Keratinocyte (primary cell): ENCODE data around the gene SPAG6. TPM values are rescaled to one million over a fixed set of nuclear protein-coding genes. Genes with fewer than 3 reads are reported as not detected.
"Not testable (repeated sequence)": the region's sequence is repeated elsewhere in the genome, so short reads cannot be mapped to it uniquely, and the experiment has no call there.

Source experiments
- DNase-seq: peaks from one replicate; pipeline ENCODE4 v3.0.0-alpha.2; 2011; ENCODE audit warnings: low read depth, missing footprints, low spot score
- FAIRE-seq: peaks from 2 replicates; lab custom pipeline; 2011; peaks lifted over from hg19 to GRCh38; lab: Jason Lieb, UNC
- H2AFZ ChIP-seq: 2 replicates; pipeline ENCODE4 v1.6.0; 2012; ENCODE audit warnings: low read length, control low read depth, inconsistent platforms; ENCODE audit not compliant: control insufficient read depth
- H3K27ac ChIP-seq: 2 replicates; pipeline ENCODE4 v1.5.1; 2011; ENCODE audit warnings: low read length; ENCODE audit not compliant: control insufficient read depth, insufficient read depth
- H3K27me3 ChIP-seq: 3 replicates; pipeline ENCODE4 v1.6.0; 2011; ENCODE audit warnings: low read length; ENCODE audit not compliant: control insufficient read depth, insufficient read depth; ENCODE audit errors: extremely low read depth
- H3K36me3 ChIP-seq, 2 experiments: 2 replicates in 1 of 2; 3 replicates in 1 of 2; pipeline ENCODE4 v1.5.1; 2011; ENCODE audit warnings: low read length in 2 of 2, mild to moderate bottlenecking in 1 of 2; ENCODE audit not compliant: control insufficient read depth in 2 of 2, insufficient read depth in 2 of 2; ENCODE audit errors: extremely low read depth in 1 of 2
- H3K4me1 ChIP-seq: 3 replicates; pipeline ENCODE4 v1.5.1; 2011; ENCODE audit warnings: low read length; ENCODE audit not compliant: control insufficient read depth, insufficient read depth; ENCODE audit errors: extremely low read depth
- H3K4me2 ChIP-seq: 3 replicates; pipeline ENCODE4 v1.6.0; 2011; ENCODE audit warnings: low read depth, low read length; ENCODE audit not compliant: control insufficient read depth, insufficient read depth; ENCODE audit errors: extremely low read depth
- H3K4me3 ChIP-seq, 3 experiments: fragments of 200-600 bp in 1 of 3; sonication (generic) in 1 of 3; 2 replicates in 2 of 3; 3 replicates in 1 of 3; pipeline ENCODE4 v1.5.1; 2011 to 2016; ENCODE audit warnings: low read length in 3 of 3, mild to moderate bottlenecking in 3 of 3, control low read depth in 2 of 3, inconsistent platforms in 1 of 3, low read depth in 1 of 3, mixed read lengths in 1 of 3, mixed run types in 1 of 3, moderate library complexity in 1 of 3; ENCODE audit not compliant: control insufficient read depth in 2 of 3, insufficient read depth in 2 of 3; ENCODE audit errors: extremely low read depth in 1 of 3
- H3K79me2 ChIP-seq: 2 replicates; pipeline ENCODE4 v1.6.0; 2012; ENCODE audit warnings: low read length; ENCODE audit not compliant: control insufficient read depth, insufficient read depth
- H3K9ac ChIP-seq: 3 replicates; pipeline ENCODE4 v1.6.0; 2011; ENCODE audit warnings: low read length; ENCODE audit not compliant: control insufficient read depth, insufficient read depth; ENCODE audit errors: extremely low read depth
- H3K9me1 ChIP-seq: 3 replicates; pipeline ENCODE4 v1.6.0; 2011; ENCODE audit warnings: low read length; ENCODE audit not compliant: control insufficient read depth, insufficient read depth; ENCODE audit errors: extremely low read depth
- H3K9me3 ChIP-seq: 2 replicates; pipeline ENCODE4 v1.5.1; 2012; ENCODE audit warnings: low read depth, low read length; ENCODE audit not compliant: control insufficient read depth
- H4K20me1 ChIP-seq: 3 replicates; pipeline ENCODE4 v1.6.0; 2011; ENCODE audit warnings: low read length; ENCODE audit not compliant: control insufficient read depth, insufficient read depth; ENCODE audit errors: extremely low read depth
- CTCF ChIP-seq, 3 experiments: IDR thresholded peaks in 1 of 3; conservative IDR thresholded peaks in 1 of 3; optimal IDR thresholded peaks in 1 of 3; 2 replicates in 2 of 3; 3 replicates in 1 of 3; pipeline versions ENCODE3 to v1.5.1; 2011; ENCODE audit warnings: low read length in 3 of 3, mild to moderate bottlenecking in 3 of 3, moderate library complexity in 2 of 3, control low read depth in 1 of 3, inconsistent platforms in 1 of 3; ENCODE audit not compliant: insufficient read depth in 2 of 3; ENCODE audit errors: extremely low read depth in 1 of 3
- EZH2 ChIP-seq: IDR thresholded peaks from one replicate; pipeline ENCODE4 v1.6.1; 2012; ENCODE audit warnings: inconsistent platforms, mild to moderate bottlenecking, low read length, moderate library complexity
- dilution Hi-C: fragments of 300-500 bp; cut with MboI; formaldehyde crosslinking; loops from one replicate; pipeline ENCODE4 v1.7.0; 2020; ENCODE audit warnings: low sequenced_read_pairs; ENCODE audit not compliant: extremely low pct_ligation_motif_present
- polyA plus RNA-seq, 5 experiments: library from polyadenylated mRNA; depleted of rRNA in 3 of 5; stranded (reverse) in 3 of 5; stranded (forward) in 1 of 5; unstranded in 1 of 5; fragments of >200 nt; gene quantifications; 1 replicate in 1 of 5; 2 replicates in 3 of 5; 3 replicates in 1 of 5; pipeline versions ENCODE4 v1.2.1 to v1.2.3, GENCODE V29; 2011 to 2012; ENCODE audit warnings: missing spikeins in 2 of 5, low read depth in 1 of 5, low replicate concordance in 1 of 5

SPAG6 gene
- polyA plus RNA-seq, 1 donor (not counting 4 experiments of a cell fraction or from before 2014, with no cell fraction given): not detected

DNA sequence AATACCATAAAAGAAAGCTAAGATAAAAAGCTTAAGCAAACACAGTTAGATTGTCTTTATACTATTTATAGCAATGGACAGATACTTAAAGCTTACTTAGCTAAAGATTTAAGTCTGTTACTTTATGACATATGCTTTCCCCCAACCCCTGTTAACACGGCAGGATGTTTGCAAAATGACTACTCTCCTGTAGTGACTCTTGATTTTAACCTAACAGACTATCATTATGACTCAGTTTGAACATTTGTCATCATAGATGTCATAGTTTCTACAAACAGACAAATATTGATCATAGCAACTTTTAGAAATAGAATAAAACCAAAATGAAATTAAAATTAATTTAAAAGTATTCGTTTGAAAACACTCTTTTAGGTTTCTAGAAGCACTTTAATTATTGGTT is 36.9 kb upstream of the SPAG6 start:
- H3K9ac ChIP-seq: no peak overlapping the region
- no peak for TF ChIP-seq EZH2
- H3K4me3 ChIP-seq: no peak overlapping the region
- DNase-seq (no peak), FAIRE-seq (no peak)
- H3K79me2 ChIP-seq: no peaks in the 10 kb centered on the region
- H3K9me1 ChIP-seq: no peaks in the 10 kb centered on the region
- H4K20me1 ChIP-seq: no peaks in the 10 kb centered on the region
- H3K36me3 ChIP-seq: no peaks in the 10 kb centered on the region
- no peaks in the 10 kb centered on the region for H3K27me3 ChIP-seq
- H3K27ac ChIP-seq: no peak overlapping the region
- no peak overlapping the region for H3K4me2 ChIP-seq
- no peaks in the 10 kb centered on the region for H3K9me3 ChIP-seq
- no peaks in the 10 kb centered on the region for H3K4me1 ChIP-seq
- dilution Hi-C loops: no loop called here
- no peak overlapping the region for H2AFZ ChIP-seq

DNA sequence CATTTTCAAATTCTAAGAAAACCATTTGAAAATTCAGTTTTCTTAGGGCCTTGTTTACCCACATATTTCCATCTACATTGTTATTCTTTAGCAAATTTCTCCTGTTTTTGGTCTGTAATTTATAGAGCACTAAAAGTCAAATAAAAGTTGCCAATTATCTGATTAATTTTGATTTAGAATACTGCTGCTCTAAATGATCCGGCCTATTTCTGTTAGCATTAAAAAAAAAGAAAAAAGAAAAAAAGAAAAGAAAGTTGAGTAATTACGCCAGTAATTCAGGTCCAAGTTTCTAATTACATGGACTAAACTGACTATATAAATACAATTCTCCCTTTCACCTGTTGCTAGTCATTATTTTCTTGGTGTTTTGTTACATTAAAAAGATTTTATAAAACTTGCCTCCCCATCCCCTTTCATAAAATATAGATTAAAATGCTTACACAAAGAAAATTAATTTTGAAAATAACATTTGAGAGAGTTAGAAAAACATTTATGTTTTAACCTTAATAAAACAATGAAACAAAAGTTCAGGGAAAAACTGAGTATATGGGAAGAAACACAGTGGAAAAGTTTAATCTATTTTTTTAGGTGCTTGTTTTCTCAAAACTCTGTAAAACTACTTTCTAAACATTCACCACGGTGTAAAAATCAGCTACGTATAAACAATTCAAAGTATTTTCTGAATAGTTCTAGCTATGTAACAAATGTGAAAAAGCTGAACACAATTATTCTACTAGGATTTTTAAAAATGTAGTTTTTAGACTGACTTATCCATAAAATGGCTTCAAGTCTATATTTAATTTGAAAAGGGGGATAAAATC is 35.9 kb upstream of the SPAG6 start:
- Histone ChIP-seq H3K27ac (no peak overlapping the region), H3K27me3 (no peaks in the 10 kb centered on the region), H3K79me2 (no peaks in the 10 kb centered on the region), H3K9ac (no peak overlapping the region), H2AFZ (no peak overlapping the region), H3K4me2 (no peak overlapping the region), H3K9me1 (no peaks in the 10 kb centered on the region), H4K20me1 (no peaks in the 10 kb centered on the region), H3K36me3 (no peaks in the 10 kb centered on the region), H3K9me3 (no peaks in the 10 kb centered on the region), H3K4me3 (no peak overlapping the region), H3K4me1 (no peaks in the 10 kb centered on the region)
- dilution Hi-C loops: no loop called here
- DNase-seq (no peak), FAIRE-seq (no peak)
- TF ChIP-seq EZH2 (no peak), CTCF (optimal IDR thresholded peaks at IDR 0.05 in 1 of 3, IDR thresholded peaks at IDR 0.05 in 1 of 3, conservative IDR thresholded peaks at IDR 0.05 in 1 of 3; ENCODE audit: extremely low read depth in 1 of 3, insufficient read depth in 2 of 3, low read length in 3 of 3) (no peak)

- H3K9me3 ChIP-seq, H3K9ac ChIP-seq, FAIRE-seq, H3K27me3 ChIP-seq, H3K4me1 ChIP-seq, H4K20me1 ChIP-seq, H3K4me3 ChIP-seq, DNase-seq, H3K4me2 ChIP-seq, H3K27ac ChIP-seq, dilution Hi-C loops, H2AFZ ChIP-seq, H3K79me2 ChIP-seq, H3K9me1 ChIP-seq, H3K36me3 ChIP-seq: not testable (repeated sequence)
Observed at GRCh38 chr10:22310012-22310411, 35.3 kb upstream of the SPAG6 start.
